HFFc6 (cell line): ENCODE measurements around the gene CACNA1G. TPM values are rescaled to one million over a fixed set of nuclear protein-coding genes. Genes with fewer than 3 reads are reported as not detected.

Source experiments
- DNase-seq: peaks from one replicate; pipeline ENCODE4 v3.0.0-alpha.2; 2018
- H3K27ac Mint-ChIP-seq: 2 replicates; pipeline ENCODE4 v1.8.0; 2020; ENCODE audit warnings: mild to moderate bottlenecking, mixed read lengths
- H3K27me3 Mint-ChIP-seq: 2 replicates; pipeline ENCODE4 v1.8.0; 2021; ENCODE audit warnings: mild to moderate bottlenecking, moderate library complexity, mixed read lengths; ENCODE audit not compliant: insufficient read depth
- H3K36me3 Mint-ChIP-seq: 2 replicates; pipeline ENCODE4 v1.8.0; 2021; ENCODE audit warnings: low read depth, mixed read lengths
- H3K4me1 Mint-ChIP-seq: 2 replicates; pipeline ENCODE4 v1.8.0; 2020; ENCODE audit warnings: low read depth, mixed read lengths
- H3K4me3 Mint-ChIP-seq: 2 replicates; pipeline ENCODE4 v1.8.0; 2020; ENCODE audit warnings: mild to moderate bottlenecking, moderate library complexity, mixed read lengths
- H3K9me3 Mint-ChIP-seq: 2 replicates; pipeline ENCODE4 v1.8.0; 2020; ENCODE audit warnings: mild to moderate bottlenecking, mixed read lengths
- CTCF ChIP-seq: fragments of 200-600 bp; sonication (generic); IDR thresholded peaks from 2 replicates; pipeline ENCODE4 v1.5.0; 2021; ENCODE audit warnings: antibody characterized with exemption, mild to moderate bottlenecking
- total RNA-seq, 6 experiments: library from RNA; stranded (reverse); fragmentation: NEBNext Ultra II Directional; extraction: Animal tissue kit (Norgen Biotek cat#: 25700); gene quantifications; 2 replicates in 1 of 6; 3 replicates in 5 of 6; pipeline ENCODE4 v1.2.3, GENCODE V29; 2021

The CACNA1G gene
- total RNA-seq, 6 experiments from 2014 or later: 0.03 to 0.19 (median 0.05) TPM; not detected in 1

DNA sequence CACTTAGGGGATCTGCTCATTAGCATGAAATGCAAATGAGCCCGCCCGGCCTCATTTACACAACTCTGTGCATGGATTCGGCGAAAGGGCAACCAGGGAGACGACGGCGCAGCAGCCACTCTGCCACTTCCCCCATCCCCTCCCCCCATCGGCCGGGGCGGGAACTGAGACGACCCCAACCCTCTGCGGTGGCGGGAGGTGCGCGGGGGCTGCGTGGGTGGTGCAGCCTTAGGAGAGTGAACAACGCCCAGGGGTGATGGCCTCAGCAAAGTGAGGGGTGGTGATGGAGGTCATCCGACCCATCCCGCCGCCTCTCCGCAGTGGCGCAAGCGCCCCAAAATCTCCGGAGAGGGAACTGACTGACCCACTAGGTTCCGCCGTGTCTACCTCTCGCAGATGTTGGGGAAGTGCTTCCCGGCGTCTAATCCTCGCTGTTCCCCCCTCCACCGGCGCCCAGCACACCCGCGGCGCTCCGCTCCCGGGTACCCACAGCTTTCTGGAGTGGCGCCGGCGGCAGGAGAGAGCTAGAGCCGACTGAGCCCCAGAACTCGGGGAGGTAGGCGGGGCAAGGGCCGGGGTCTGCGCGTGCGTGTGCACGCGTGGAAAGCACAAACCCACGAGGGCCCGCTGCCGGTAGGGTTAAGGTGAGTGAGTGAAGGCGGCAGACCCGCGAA lies 1.4 kb upstream of the CACNA1G start:
- Mint-ChIP-seq H3K36me3 (no peaks in the 10 kb centered on the region), H3K4me3 (peak overlapping the region; percentile 49; the same call in 1 of the 2 replicates), H3K27ac (no peak overlapping the region), H3K9me3 (no peaks in the 10 kb centered on the region), H3K4me1 (peaks cover 11% of the 10 kb centered on the region), H3K27me3 (peaks cover 30% of the 10 kb centered on the region)
- no peak for TF ChIP-seq CTCF
- no peak for DNase-seq

- Mint-ChIP-seq H3K27me3 (peaks cover 30% of the 10 kb centered on the region), H3K27ac (no peak overlapping the region), H3K9me3 (no peaks in the 10 kb centered on the region), H3K4me3 (peak overlapping the region; percentile 76), H3K36me3 (no peaks in the 10 kb centered on the region), H3K4me1 (peaks cover 18% of the 10 kb centered on the region)
- TF ChIP-seq CTCF: no peak
- DNase-seq: no peak
Measured at GRCh38 chr17:50559674-50560184, 786 bp upstream of the CACNA1G start.

DNA sequence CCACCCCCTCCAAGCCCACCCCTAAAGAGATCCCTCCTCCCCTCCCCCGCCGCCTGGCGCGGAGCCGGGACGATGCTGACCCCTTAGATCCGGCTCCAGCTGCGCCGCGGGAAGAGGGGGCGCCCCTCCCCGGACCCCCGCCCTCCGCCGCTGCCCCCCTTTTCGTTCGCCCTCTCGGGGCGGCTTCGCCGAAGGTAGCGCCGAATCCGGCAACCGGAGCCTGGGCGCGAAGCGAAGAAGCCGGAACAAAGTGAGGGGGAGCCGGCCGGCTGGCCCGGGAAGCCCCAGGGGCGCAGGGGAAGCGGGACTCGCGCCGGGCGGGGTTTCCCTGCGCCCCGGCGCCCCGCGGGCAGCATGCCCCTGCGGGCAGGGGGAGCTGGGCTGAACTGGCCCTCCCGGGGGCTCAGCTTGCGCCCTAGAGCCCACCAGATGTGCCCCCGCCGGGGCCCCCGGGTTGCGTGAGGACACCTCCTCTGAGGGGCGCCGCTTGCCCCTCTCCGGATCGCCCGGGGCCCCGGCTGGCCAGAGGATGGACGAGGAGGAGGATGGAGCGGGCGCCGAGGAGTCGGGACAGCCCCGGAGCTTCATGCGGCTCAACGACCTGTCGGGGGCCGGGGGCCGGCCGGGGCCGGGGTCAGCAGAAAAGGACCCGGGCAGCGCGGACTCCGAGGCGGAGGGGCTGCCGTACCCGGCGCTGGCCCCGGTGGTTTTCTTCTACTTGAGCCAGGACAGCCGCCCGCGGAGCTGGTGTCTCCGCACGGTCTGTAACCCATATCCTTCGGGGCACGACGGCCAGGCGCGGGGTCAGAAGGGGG lies 623 bp downstream of the CACNA1G start:
- H3K27ac Mint-ChIP-seq: no peak overlapping the region
- H3K36me3 Mint-ChIP-seq: no peaks in the 10 kb centered on the region
- H3K9me3 Mint-ChIP-seq: no peaks in the 10 kb centered on the region
- no peak for TF ChIP-seq CTCF
- DNase-seq: no peak
- peaks cover 33% of the 10 kb centered on the region for H3K27me3 Mint-ChIP-seq
- H3K4me1 Mint-ChIP-seq: peaks cover 30% of the 10 kb centered on the region
- no peak overlapping the region for H3K4me3 Mint-ChIP-seq

GRCh38 chr17:50561746-50562141 lies 1.2 kb downstream of the CACNA1G start:
- no peaks in the 10 kb centered on the region for H3K36me3 Mint-ChIP-seq
- H3K27me3 Mint-ChIP-seq: peaks cover 33% of the 10 kb centered on the region
- peaks cover 30% of the 10 kb centered on the region for H3K4me1 Mint-ChIP-seq
- no peak overlapping the region for H3K27ac Mint-ChIP-seq
- no peak for DNase-seq
- H3K9me3 Mint-ChIP-seq: no peaks in the 10 kb centered on the region
- no peak overlapping the region for H3K4me3 Mint-ChIP-seq
- TF ChIP-seq CTCF: no peak

DNA sequence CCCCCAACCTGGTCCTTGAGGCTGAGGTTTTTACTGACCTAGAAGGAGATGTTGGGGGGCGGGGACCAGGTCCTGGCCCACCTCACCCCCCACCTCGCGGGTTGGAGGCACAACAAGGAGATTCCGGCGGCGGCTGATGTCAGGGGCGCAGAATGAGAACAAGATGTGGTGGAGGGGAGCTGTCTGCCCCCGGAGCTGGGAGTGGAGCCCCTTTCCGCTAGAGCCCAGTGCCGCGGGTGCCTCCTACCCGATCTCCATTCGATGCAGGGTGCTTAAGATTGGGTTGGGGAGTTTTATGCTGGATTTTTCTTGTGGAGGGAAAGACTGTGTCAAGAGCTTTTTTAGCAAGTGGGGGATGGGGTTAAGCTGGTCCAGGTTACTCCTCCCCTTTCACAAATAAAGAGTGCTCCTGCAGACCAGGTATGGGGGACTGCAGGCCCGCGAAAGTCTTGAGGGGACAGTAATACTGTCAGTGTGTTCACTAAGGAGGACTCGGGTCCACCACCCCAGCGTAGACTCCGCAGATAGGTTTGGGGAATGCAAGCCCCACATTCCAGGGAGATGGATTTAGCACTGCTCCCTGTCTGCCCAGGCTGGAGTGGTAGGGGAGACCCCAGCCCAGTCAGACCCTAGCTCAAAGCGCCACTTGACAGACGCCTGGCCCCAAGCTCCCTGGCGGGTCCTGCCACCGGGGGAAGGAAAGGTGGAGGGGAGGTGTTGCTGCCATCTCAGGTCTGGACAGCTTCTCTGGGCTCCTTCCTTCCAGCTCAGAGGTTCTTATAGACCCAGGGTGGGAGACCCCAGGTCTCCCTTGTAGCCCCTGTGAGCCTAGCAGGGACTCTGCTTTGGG lies 2.0 kb downstream of the CACNA1G start:
- TF ChIP-seq CTCF: no peak
- H3K27me3 Mint-ChIP-seq: peaks cover 38% of the 10 kb centered on the region
- DNase-seq: no peak
- H3K4me3 Mint-ChIP-seq: peak overlapping the region; percentile 34; the same call in 1 of the 2 replicates
- no peak overlapping the region for H3K27ac Mint-ChIP-seq
- no peaks in the 10 kb centered on the region for H3K9me3 Mint-ChIP-seq
- peaks cover 30% of the 10 kb centered on the region for H3K4me1 Mint-ChIP-seq
- H3K36me3 Mint-ChIP-seq: no peaks in the 10 kb centered on the region
